WTC11 (cell line): ENCODE results near the gene DOP1A. TPM values are rescaled to one million over a fixed set of nuclear protein-coding genes. Genes with fewer than 3 reads are reported as not detected.

Source experiments
- CREM ChIP-seq: sonication (generic); formaldehyde crosslinking; IDR thresholded peaks from 2 replicates; pipeline ENCODE4 v1.8.1; 2022; ENCODE audit warnings: mild to moderate bottlenecking, missing genetic modification reagents, moderate library complexity
- FOXJ3 ChIP-seq: sonication (generic); formaldehyde crosslinking; IDR thresholded peaks from 2 replicates; pipeline ENCODE4 v1.9.0; 2021; ENCODE audit warnings: missing genetic modification reagents, mild to moderate bottlenecking, borderline replicate concordance
- IRF2 ChIP-seq: sonication (generic); formaldehyde crosslinking; IDR thresholded peaks from 2 replicates; pipeline ENCODE4 v1.8.0; 2022; ENCODE audit warnings: low read depth, missing genetic modification reagents, borderline replicate concordance
- JAZF1 ChIP-seq: fragments of 250-450 bp; sonication (Bioruptor Pico); IDR thresholded peaks from 2 replicates; pipeline ENCODE4 v1.9.0; 2021; ENCODE audit warnings: moderate library complexity, mild to moderate bottlenecking, inconsistent platforms
- MXD4 ChIP-seq: fragments of 250-450 bp; sonication (Bioruptor Pico); IDR thresholded peaks from 2 replicates; pipeline ENCODE4 v1.8.0; 2021; ENCODE audit warnings: mild to moderate bottlenecking, moderate library complexity, borderline replicate concordance
- MYBL2 ChIP-seq: sonication (generic); formaldehyde crosslinking; IDR thresholded peaks from 2 replicates; pipeline ENCODE4 v1.8.1; 2023; ENCODE audit warnings: mild to moderate bottlenecking, moderate library complexity, missing genetic modification reagents
- NR1H2 ChIP-seq: sonication (generic); formaldehyde crosslinking; IDR thresholded peaks from 2 replicates; pipeline ENCODE4 v1.9.0; 2021; ENCODE audit warnings: mild to moderate bottlenecking, moderate library complexity, missing genetic modification reagents
- OVOL2 ChIP-seq: fragments of 250-450 bp; sonication (Bioruptor Pico); IDR thresholded peaks from 2 replicates; pipeline ENCODE4 v1.9.0; 2021; ENCODE audit warnings: mild to moderate bottlenecking, borderline replicate concordance
- RELA ChIP-seq: sonication (generic); formaldehyde crosslinking; IDR thresholded peaks from 2 replicates; pipeline ENCODE4 v1.8.1; 2022; ENCODE audit warnings: missing genetic modification reagents, mild to moderate bottlenecking, borderline replicate concordance
- SMAD3 ChIP-seq: sonication (generic); formaldehyde crosslinking; IDR thresholded peaks from 2 replicates; pipeline ENCODE4 v1.8.0; 2022; ENCODE audit warnings: missing genetic modification reagents, mild to moderate bottlenecking, borderline replicate concordance
- SP1 ChIP-seq: sonication (generic); formaldehyde crosslinking; conservative IDR thresholded peaks from 2 replicates; pipeline ENCODE4 v1.8.1; 2022; ENCODE audit warnings: missing genetic modification reagents
- ZBTB21 ChIP-seq: sonication (generic); formaldehyde crosslinking; IDR thresholded peaks from 2 replicates; pipeline ENCODE4 v1.8.1; 2023; ENCODE audit warnings: mild to moderate bottlenecking, missing genetic modification reagents, borderline replicate concordance
- ZNF121 ChIP-seq: sonication (generic); formaldehyde crosslinking; IDR thresholded peaks from 2 replicates; pipeline ENCODE4 v1.8.0; 2023; ENCODE audit warnings: missing genetic modification reagents
- ZNF219 ChIP-seq: sonication (generic); formaldehyde crosslinking; IDR thresholded peaks from 2 replicates; pipeline ENCODE4 v1.8.0; 2023; ENCODE audit warnings: missing genetic modification reagents, mild to moderate bottlenecking, borderline replicate concordance
- ZNF232 ChIP-seq: sonication (generic); formaldehyde crosslinking; IDR thresholded peaks from 2 replicates; pipeline ENCODE4 v1.8.0; 2022; ENCODE audit warnings: mild to moderate bottlenecking, missing genetic modification reagents
- ZNF671 ChIP-seq: fragments of 250-450 bp; sonication (Bioruptor Pico); IDR thresholded peaks from 2 replicates; pipeline ENCODE4 v1.8.0; 2021; ENCODE audit warnings: mild to moderate bottlenecking
- total RNA-seq: library from RNA; stranded (reverse); gene quantifications from 3 replicates; pipeline ENCODE4 v1.2.3, GENCODE V29; 2021
- TF ChIP-seq, protein P1 (sequence below): sonication (generic); formaldehyde crosslinking; IDR thresholded peaks from 2 replicates; pipeline ENCODE4 v1.8.0; 2022; ENCODE audit warnings: mild to moderate bottlenecking, missing genetic modification reagents
- TF ChIP-seq, protein P2 (sequence below): fragments of 200-600 bp; IDR thresholded peaks from 2 replicates; pipeline ENCODE4 v1.8.0; 2022; ENCODE audit warnings: antibody characterized with exemption
- TF ChIP-seq, protein P3 (sequence below): sonication (generic); formaldehyde crosslinking; IDR thresholded peaks from 2 replicates; pipeline ENCODE4 v1.8.0; 2023; ENCODE audit warnings: missing genetic modification reagents, mild to moderate bottlenecking, borderline replicate concordance
- TF ChIP-seq, protein P4 (sequence below): sonication (generic); formaldehyde crosslinking; IDR thresholded peaks from 2 replicates; pipeline ENCODE4 v1.8.1; 2022; ENCODE audit warnings: mild to moderate bottlenecking, moderate library complexity, missing genetic modification reagents
- TF ChIP-seq, protein P5 (sequence below): fragments of 250-450 bp; sonication (Bioruptor Pico); IDR thresholded peaks from 2 replicates; pipeline ENCODE4 v1.9.0; 2021; ENCODE audit warnings: moderate library complexity, mild to moderate bottlenecking, inconsistent platforms, borderline replicate concordance
- TF ChIP-seq, protein P6 (sequence below): fragments of 250-450 bp; sonication (Bioruptor Pico); IDR thresholded peaks from 2 replicates; pipeline ENCODE4 v1.8.0; 2021; ENCODE audit warnings: mild to moderate bottlenecking
- TF ChIP-seq, protein P7 (sequence below): fragments of 250-450 bp; sonication (Bioruptor Pico); IDR thresholded peaks from 2 replicates; pipeline ENCODE4 v1.9.0; 2021; ENCODE audit warnings: mild to moderate bottlenecking
- TF ChIP-seq, protein P8 (sequence below): fragments of 250-450 bp; sonication (Bioruptor Pico); conservative IDR thresholded peaks from 2 replicates; pipeline ENCODE4 v1.9.0; 2021; ENCODE audit warnings: mild to moderate bottlenecking

The DOP1A gene
- total RNA-seq, 1 experiment from 2014 or later = 16.9 TPM

DNA sequence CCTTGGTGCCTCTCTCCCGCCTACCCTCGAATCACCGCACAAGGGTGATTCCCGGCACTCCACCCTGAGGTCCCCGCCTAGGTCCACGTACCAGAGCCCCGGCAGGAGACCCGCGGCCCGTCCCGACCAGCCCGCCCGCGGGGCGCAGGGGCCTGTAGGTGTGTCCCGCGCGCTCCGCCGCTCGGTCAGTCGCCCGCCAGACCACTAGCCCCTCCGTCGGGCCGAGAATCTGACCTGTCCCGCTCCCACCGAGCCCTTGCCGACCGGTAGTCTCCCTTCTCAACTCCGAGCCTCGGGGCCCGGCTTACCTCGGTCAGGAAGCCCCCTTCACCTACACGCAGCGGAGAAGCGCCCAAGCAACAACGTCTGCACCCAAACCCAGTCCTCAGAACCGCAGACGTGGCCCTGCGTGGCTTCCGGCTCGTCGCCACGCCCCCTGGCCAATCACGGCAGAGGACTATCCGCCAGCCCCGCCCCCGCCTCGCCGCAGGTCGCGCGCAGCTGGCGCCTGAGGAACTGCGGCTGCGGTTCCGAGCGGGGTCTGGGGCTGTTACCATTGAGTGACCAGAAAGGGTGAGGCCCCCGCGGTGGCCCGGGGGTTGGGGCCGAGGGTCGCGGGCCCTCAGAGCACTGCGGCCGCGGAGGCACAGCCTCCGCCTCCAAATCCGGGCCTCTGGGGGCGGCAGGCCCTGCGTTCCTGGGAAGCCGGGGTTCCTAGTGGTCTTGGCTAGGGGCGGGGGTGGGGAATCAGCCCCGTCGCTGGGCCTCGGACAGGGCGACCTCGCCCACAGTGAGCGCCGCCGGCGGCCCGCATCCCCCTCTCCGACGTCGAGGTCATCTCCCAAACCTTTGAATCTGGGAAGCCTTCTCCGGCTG lies 125.6 kb downstream of the DOP1A start, which contains the start of the genes PGM3 and RWDD2A (continued):
- TF ChIP-seq, protein P1, sequence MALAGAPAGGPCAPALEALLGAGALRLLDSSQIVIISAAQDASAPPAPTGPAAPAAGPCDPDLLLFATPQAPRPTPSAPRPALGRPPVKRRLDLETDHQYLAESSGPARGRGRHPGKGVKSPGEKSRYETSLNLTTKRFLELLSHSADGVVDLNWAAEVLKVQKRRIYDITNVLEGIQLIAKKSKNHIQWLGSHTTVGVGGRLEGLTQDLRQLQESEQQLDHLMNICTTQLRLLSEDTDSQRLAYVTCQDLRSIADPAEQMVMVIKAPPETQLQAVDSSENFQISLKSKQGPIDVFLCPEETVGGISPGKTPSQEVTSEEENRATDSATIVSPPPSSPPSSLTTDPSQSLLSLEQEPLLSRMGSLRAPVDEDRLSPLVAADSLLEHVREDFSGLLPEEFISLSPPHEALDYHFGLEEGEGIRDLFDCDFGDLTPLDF (CRISPR knock-in tag) = no peak
- TF ChIP-seq, protein P2, sequence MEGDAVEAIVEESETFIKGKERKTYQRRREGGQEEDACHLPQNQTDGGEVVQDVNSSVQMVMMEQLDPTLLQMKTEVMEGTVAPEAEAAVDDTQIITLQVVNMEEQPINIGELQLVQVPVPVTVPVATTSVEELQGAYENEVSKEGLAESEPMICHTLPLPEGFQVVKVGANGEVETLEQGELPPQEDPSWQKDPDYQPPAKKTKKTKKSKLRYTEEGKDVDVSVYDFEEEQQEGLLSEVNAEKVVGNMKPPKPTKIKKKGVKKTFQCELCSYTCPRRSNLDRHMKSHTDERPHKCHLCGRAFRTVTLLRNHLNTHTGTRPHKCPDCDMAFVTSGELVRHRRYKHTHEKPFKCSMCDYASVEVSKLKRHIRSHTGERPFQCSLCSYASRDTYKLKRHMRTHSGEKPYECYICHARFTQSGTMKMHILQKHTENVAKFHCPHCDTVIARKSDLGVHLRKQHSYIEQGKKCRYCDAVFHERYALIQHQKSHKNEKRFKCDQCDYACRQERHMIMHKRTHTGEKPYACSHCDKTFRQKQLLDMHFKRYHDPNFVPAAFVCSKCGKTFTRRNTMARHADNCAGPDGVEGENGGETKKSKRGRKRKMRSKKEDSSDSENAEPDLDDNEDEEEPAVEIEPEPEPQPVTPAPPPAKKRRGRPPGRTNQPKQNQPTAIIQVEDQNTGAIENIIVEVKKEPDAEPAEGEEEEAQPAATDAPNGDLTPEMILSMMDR = no peak
- no peak for TF ChIP-seq ZBTB21
- TF ChIP-seq NR1H2 = no peak
- TF ChIP-seq, protein P3, sequence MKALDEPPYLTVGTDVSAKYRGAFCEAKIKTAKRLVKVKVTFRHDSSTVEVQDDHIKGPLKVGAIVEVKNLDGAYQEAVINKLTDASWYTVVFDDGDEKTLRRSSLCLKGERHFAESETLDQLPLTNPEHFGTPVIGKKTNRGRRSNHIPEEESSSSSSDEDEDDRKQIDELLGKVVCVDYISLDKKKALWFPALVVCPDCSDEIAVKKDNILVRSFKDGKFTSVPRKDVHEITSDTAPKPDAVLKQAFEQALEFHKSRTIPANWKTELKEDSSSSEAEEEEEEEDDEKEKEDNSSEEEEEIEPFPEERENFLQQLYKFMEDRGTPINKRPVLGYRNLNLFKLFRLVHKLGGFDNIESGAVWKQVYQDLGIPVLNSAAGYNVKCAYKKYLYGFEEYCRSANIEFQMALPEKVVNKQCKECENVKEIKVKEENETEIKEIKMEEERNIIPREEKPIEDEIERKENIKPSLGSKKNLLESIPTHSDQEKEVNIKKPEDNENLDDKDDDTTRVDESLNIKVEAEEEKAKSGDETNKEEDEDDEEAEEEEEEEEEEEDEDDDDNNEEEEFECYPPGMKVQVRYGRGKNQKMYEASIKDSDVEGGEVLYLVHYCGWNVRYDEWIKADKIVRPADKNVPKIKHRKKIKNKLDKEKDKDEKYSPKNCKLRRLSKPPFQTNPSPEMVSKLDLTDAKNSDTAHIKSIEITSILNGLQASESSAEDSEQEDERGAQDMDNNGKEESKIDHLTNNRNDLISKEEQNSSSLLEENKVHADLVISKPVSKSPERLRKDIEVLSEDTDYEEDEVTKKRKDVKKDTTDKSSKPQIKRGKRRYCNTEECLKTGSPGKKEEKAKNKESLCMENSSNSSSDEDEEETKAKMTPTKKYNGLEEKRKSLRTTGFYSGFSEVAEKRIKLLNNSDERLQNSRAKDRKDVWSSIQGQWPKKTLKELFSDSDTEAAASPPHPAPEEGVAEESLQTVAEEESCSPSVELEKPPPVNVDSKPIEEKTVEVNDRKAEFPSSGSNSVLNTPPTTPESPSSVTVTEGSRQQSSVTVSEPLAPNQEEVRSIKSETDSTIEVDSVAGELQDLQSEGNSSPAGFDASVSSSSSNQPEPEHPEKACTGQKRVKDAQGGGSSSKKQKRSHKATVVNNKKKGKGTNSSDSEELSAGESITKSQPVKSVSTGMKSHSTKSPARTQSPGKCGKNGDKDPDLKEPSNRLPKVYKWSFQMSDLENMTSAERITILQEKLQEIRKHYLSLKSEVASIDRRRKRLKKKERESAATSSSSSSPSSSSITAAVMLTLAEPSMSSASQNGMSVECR (CRISPR knock-in tag) = peak; percentile 83
- peak; percentile 73 for TF ChIP-seq CREM (CRISPR knock-in tag)
- TF ChIP-seq JAZF1 (CRISPR knock-in tag) = no peak
- TF ChIP-seq SMAD3 (CRISPR knock-in tag) = 0 out of 2 replicates have a peak, but pooled peaks have one; percentile 54
- no peak for TF ChIP-seq FOXJ3 (CRISPR knock-in tag)
- TF ChIP-seq ZNF671 (CRISPR knock-in tag) = no peak
- TF ChIP-seq, protein P4, sequence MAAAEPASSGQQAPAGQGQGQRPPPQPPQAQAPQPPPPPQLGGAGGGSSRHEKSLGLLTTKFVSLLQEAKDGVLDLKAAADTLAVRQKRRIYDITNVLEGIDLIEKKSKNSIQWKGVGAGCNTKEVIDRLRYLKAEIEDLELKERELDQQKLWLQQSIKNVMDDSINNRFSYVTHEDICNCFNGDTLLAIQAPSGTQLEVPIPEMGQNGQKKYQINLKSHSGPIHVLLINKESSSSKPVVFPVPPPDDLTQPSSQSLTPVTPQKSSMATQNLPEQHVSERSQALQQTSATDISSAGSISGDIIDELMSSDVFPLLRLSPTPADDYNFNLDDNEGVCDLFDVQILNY (CRISPR knock-in tag) = peak; percentile 63; the same call in 1 of the 2 replicates
- no peak for TF ChIP-seq MYBL2 (CRISPR knock-in tag)
- TF ChIP-seq, protein P5, sequence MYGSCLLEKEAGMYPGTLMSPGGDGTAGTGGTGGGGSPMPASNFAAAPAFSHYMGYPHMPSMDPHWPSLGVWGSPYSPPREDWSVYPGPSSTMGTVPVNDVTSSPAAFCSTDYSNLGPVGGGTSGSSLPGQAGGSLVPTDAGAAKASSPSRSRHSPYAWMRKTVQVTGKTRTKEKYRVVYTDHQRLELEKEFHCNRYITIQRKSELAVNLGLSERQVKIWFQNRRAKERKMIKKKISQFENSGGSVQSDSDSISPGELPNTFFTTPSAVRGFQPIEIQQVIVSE (CRISPR knock-in tag) = no peak
- TF ChIP-seq OVOL2 (CRISPR knock-in tag) = no peak
- peak; percentile 40; the same call in 1 of the 2 replicates for TF ChIP-seq ZNF121
- TF ChIP-seq, protein P6, sequence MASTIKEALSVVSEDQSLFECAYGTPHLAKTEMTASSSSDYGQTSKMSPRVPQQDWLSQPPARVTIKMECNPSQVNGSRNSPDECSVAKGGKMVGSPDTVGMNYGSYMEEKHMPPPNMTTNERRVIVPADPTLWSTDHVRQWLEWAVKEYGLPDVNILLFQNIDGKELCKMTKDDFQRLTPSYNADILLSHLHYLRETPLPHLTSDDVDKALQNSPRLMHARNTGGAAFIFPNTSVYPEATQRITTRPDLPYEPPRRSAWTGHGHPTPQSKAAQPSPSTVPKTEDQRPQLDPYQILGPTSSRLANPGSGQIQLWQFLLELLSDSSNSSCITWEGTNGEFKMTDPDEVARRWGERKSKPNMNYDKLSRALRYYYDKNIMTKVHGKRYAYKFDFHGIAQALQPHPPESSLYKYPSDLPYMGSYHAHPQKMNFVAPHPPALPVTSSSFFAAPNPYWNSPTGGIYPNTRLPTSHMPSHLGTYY (CRISPR knock-in tag) = no peak
- no peak for TF ChIP-seq RELA
- TF ChIP-seq MXD4 (CRISPR knock-in tag) = no peak
- peak; percentile 91 for TF ChIP-seq SP1 (CRISPR knock-in tag)
- TF ChIP-seq ZNF232 (CRISPR knock-in tag) = peak; percentile 81; the same call in 1 of the 2 replicates
- TF ChIP-seq ZNF219 = no peak; the same call in 1 of the 2 replicates
- no peak for TF ChIP-seq IRF2 (CRISPR knock-in tag)
- TF ChIP-seq, protein P7, sequence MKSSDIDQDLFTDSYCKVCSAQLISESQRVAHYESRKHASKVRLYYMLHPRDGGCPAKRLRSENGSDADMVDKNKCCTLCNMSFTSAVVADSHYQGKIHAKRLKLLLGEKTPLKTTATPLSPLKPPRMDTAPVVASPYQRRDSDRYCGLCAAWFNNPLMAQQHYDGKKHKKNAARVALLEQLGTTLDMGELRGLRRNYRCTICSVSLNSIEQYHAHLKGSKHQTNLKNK (CRISPR knock-in tag) = no peak
- TF ChIP-seq, protein P8, sequence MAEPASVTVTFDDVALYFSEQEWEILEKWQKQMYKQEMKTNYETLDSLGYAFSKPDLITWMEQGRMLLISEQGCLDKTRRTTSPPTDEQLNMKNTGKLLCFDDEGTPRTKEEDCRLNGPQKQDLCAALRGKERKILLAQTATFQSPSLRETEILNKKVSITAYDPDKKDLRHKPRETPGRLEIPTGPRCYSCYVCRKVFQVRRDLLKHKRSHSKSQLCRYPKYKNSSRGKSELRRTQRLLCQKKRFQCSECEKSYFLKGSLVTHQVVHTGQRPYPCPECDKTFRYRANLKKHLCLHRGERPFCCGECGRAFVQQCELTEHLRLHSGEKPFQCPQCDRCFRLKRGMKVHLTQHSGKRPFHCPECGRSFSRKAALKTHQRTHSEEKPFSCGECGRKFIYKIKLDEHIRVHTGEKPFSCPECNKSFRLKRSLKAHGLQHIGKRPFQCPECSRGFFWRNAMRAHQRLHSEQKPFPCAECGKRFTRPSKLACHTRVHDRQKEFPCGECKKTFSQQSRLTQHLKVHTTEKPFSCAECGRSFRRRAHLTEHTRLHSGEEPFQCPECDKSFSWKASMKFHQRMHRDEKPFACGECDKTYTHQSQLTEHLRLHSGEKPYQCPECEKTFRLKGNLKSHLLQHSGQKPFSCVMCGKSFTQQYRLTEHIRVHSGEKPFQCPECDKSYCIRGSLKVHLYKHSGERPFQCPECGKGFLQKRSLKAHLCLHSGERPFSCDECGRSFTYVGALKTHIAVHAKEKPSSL (CRISPR knock-in tag) = no peak
